Gastroesophageal sphincter (tissue), 4 donors: ENCODE measurements around the gene UGDH. TPM values are rescaled to one million over a fixed set of nuclear protein-coding genes. Genes with fewer than 3 reads are reported as not detected.

Source experiments
- ATAC-seq: fragments of 150-250 bp; one replicate; pipeline ENCODE4 v1.9.1; 2016; ENCODE audit warnings: mild to moderate bottlenecking, moderate library complexity
- H3K27ac ChIP-seq, 4 donors: fragments of 200-600 bp; sonication (generic) in 3 of 4; 1 replicate in 3 of 4; 2 replicates in 1 of 4; pipeline ENCODE4 v1.5.1; 2016 to 2019
- H3K27me3 ChIP-seq: fragments of 200-600 bp; sonication (generic); one replicate; pipeline ENCODE4 v1.5.1; 2019
- H3K36me3 ChIP-seq, 2 donors: fragments of 200-600 bp; sonication (generic); one replicate each; pipeline ENCODE4 v1.5.1; 2019; ENCODE audit warnings: control low read depth in 1 of 2
- H3K4me1 ChIP-seq, 3 donors: fragments of 200-600 bp; sonication (generic); 1 replicate in 2 of 3; 2 replicates in 1 of 3; pipeline ENCODE4 v1.5.1; 2016 to 2019; ENCODE audit warnings: control low read depth in 2 of 3
- H3K4me3 ChIP-seq, 2 donors: fragments of 200-600 bp; sonication (generic); one replicate each; pipeline ENCODE4 v1.5.1; 2019; ENCODE audit warnings: mild to moderate bottlenecking in 1 of 2, moderate library complexity in 1 of 2
- H3K9me3 ChIP-seq, 3 donors: fragments of 200-600 bp; sonication (generic); one replicate each; pipeline ENCODE4 v1.5.1; 2017 to 2019; ENCODE audit warnings: control low read depth in 2 of 3
- EP300 ChIP-seq: sonication (generic); formaldehyde crosslinking; IDR thresholded peaks from one replicate; pipeline ENCODE4 v1.6.1; 2017; ENCODE audit warnings: antibody characterized with exemption, mild to moderate bottlenecking
- POLR2A ChIP-seq, 2 donors: fragments of 450-650 bp; IDR thresholded peaks; one replicate each; pipeline ENCODE4 v1.6.1; 2017; ENCODE audit warnings: antibody characterized with exemption in 2 of 2, mild to moderate bottlenecking in 2 of 2, moderate library complexity in 1 of 2
- POLR2AphosphoS5 ChIP-seq: sonication (generic); formaldehyde crosslinking; IDR thresholded peaks from one replicate; pipeline ENCODE4 v1.6.1; 2017; ENCODE audit warnings: antibody characterized with exemption
- WGBS, 2 donors: methylation state at CpG; one replicate each; pipeline ENCODE4 v1.1.5; 2018; ENCODE audit warnings: low coverage in 1 of 2; 5-methylcytosine and 5-hydroxymethylcytosine counted together
- total RNA-seq, 4 donors: library from RNA; depleted of rRNA; stranded (reverse); fragments of >200 nt; gene quantifications; one replicate each; pipeline ENCODE4 v1.1.0, GENCODE V29; 2016
- TF ChIP-seq, protein P1 (sequence below), 4 experiments: fragments of 200-600 bp in 2 of 4; fragments of 450-650 bp in 2 of 4; sonication (generic) in 1 of 4; IDR thresholded peaks; one replicate each; pipeline ENCODE4 v1.5.1; 2017 to 2019; ENCODE audit warnings: antibody characterized with exemption in 4 of 4, mild to moderate bottlenecking in 2 of 4, moderate library complexity in 2 of 4

The UGDH gene
- total RNA-seq, 4 donors from 2014 or later: 31.1 to 151 (median 90.0) TPM

DNA sequence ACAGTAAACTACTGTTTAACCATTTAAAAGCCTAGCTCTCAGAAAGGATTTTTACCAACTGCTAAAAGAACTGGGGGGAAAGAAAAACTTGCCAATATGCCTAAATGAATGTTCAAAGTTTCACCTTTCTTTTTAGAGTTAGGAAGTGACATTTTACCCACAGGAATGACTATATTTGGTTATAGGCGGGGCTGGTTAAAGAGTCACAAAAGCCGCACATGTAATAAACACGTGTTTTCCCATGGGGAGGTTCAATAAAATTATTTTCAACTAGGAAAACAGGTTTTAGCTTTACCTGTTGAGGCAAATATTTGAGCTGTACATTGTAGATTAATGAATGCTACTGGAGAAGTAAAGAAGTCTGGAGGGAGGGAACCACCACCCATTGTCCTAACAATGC is 41.6 kb upstream of the UGDH start:
- H3K36me3 ChIP-seq: peaks cover 0 to 55% of the 10 kb centered on the region in 2 donors
- H3K27me3 ChIP-seq: no peaks in the 10 kb centered on the region
- H3K9me3 ChIP-seq: no peaks in the 10 kb centered on the region
- peaks cover 0 to 8% (median 0%) of the 10 kb centered on the region in 3 donors for H3K4me1 ChIP-seq
- TF ChIP-seq POLR2A (IDR thresholded peaks at IDR 0.05) (no peak), EP300 (no peak), POLR2AphosphoS5 (no peak)
- TF ChIP-seq, protein P1, sequence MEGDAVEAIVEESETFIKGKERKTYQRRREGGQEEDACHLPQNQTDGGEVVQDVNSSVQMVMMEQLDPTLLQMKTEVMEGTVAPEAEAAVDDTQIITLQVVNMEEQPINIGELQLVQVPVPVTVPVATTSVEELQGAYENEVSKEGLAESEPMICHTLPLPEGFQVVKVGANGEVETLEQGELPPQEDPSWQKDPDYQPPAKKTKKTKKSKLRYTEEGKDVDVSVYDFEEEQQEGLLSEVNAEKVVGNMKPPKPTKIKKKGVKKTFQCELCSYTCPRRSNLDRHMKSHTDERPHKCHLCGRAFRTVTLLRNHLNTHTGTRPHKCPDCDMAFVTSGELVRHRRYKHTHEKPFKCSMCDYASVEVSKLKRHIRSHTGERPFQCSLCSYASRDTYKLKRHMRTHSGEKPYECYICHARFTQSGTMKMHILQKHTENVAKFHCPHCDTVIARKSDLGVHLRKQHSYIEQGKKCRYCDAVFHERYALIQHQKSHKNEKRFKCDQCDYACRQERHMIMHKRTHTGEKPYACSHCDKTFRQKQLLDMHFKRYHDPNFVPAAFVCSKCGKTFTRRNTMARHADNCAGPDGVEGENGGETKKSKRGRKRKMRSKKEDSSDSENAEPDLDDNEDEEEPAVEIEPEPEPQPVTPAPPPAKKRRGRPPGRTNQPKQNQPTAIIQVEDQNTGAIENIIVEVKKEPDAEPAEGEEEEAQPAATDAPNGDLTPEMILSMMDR (IDR thresholded peaks at IDR 0.05): no peak
- no peak overlapping the region for H3K27ac ChIP-seq
- H3K4me3 ChIP-seq: no peak overlapping the region
- 84 to 85% methylated on average over 3 of the region's 3 CpGs for WGBS, 2 donors
- ATAC-seq: no peak

DNA sequence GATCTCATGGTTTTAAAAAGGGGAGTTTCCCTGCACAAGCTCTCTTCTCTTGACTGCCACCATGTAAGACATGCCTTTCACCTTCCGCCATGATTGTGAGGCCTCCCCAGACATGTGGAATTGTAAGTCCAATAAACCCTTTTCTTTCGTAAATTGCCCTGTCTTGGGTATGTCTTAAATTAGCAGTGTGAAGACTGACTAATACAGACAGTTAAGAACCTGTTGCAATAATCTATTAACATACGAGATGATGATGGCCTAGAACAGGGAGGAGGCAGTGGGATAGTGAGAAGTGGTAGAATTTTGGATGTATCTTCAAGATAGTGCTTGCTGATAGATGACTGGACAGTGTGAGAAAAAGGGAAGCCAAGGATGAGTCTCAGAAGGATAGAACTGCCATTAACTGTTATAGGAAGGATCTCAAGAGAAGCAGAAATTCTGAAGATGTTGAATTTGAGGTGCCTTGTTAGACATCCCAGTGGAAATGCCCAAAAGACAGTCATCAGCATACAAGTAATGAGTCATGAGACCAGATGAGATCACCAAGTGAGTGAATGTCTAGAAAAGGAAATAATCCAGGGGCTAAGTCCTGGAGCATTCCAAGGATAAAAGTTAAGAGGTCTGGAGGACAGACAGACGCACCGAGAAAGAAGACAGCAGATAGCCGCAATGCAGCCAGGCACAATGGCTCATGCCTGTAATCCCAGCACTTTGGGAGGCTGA is 38.8 kb upstream of the UGDH start:
- Histone ChIP-seq H3K36me3 (peaks cover 0 to 49% of the 10 kb centered on the region in 2 donors), H3K4me1 (peaks cover 0 to 8% (median 0%) of the 10 kb centered on the region in 3 donors), H3K4me3 (no peak overlapping the region), H3K27me3 (no peaks in the 10 kb centered on the region), H3K9me3 (no peaks in the 10 kb centered on the region), H3K27ac (peak overlapping the region in 1 of 4 donors; percentile 29)
- TF ChIP-seq POLR2A (IDR thresholded peaks at IDR 0.05) (no peak), EP300 (no peak), POLR2AphosphoS5 (no peak)
- TF ChIP-seq, protein P1 (IDR thresholded peaks at IDR 0.05): no peak
- WGBS, 2 donors: 65 to 79% methylated on average over 3 to 6 of the region's 6 CpGs
- no peak for ATAC-seq

DNA sequence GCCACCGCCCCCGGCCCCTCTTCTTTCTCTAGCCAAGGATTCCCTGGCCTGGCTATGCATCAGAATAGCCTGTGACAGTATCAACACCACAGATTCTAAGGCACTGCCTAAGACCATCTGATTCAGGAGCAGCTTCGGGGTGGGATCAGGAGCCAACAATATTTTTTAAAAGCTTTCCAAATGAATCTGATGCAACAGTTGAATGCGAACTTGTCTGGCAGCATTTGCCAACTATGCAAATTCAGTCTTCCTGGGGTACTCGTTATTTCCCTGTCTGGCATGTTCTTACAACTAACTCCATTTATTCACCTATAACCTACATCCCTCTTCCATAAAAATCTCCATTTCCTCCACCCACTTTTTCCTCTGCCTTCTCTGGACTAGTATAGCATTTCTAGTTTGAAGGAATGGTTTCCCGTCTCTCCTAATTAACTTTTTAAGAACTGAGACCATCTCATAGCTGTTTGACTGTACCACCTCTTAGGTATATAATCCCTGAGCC is 36.2 kb upstream of the UGDH start:
- Histone ChIP-seq H3K27me3 (no peaks in the 10 kb centered on the region), H3K27ac (no peak overlapping the region), H3K9me3 (no peaks in the 10 kb centered on the region), H3K36me3 (peaks cover 0 to 44% of the 10 kb centered on the region in 2 donors), H3K4me3 (no peak overlapping the region), H3K4me1 (peaks cover 0 to 16% (median 0%) of the 10 kb centered on the region in 3 donors)
- TF ChIP-seq POLR2AphosphoS5: no peak
- TF ChIP-seq, protein P1 (IDR thresholded peaks at IDR 0.05): no peak
- TF ChIP-seq POLR2A (IDR thresholded peaks at IDR 0.05): no peak
- no peak for TF ChIP-seq EP300
- WGBS, 2 donors: 86 to 92% methylated on average over 4 to 5 of the region's 6 CpGs
- ATAC-seq: no peak

DNA sequence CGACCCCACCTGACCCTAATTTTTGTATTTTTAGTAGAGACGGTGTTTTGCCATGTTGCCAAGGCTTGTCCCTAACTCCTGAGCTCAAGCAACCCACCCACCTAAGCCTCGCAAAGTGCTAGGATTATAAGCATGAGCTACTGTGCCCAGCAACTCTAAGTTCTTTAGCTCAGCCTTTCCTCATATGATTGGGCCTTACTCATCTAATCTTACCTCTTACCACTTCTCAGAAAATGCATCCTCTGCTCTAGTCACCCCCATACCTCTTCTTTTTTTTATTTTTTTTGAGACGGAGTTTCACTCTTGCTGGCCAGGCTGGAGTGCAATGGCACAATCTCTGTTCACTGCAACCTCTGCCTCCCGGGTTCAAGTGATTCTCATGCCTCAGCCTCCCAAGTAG is 35.6 kb upstream of the UGDH start:
- no peak for ATAC-seq
- H3K9me3 ChIP-seq: no peaks in the 10 kb centered on the region
- peaks cover 0 to 17% (median 0%) of the 10 kb centered on the region in 3 donors for H3K4me1 ChIP-seq
- peaks cover 0 to 46% of the 10 kb centered on the region in 2 donors for H3K36me3 ChIP-seq
- TF ChIP-seq POLR2A (IDR thresholded peaks at IDR 0.05) (no peak), EP300 (no peak)
- H3K4me3 ChIP-seq: no peak overlapping the region
- H3K27me3 ChIP-seq: no peaks in the 10 kb centered on the region
- H3K27ac ChIP-seq: no peak overlapping the region
- 83 to 97% methylated on average over 2 to 5 of the region's 5 CpGs for WGBS, 2 donors

DNA sequence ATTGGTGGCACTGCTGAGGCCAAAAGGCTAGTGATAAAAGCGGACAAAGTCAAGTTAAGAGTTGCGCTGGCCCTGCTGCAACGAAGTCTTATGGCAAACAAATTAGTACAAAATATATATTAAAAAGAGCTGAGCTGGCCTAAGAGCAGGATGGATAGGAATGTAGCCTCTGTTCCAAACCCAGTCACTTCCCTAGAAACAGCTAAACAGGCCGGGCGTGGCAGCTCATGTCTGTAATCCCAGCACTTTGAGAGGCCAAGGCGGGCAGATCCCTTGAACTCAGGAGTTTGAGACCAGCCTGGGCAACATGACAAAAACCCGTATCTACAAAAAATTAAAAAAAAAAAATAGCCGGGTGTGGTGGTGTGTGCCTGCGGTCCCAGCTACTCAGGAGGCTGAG is 32.4 kb upstream of the UGDH start:
- H3K9me3 ChIP-seq: no peaks in the 10 kb centered on the region
- peaks cover 0 to 41% of the 10 kb centered on the region in 2 donors for H3K36me3 ChIP-seq
- H3K27me3 ChIP-seq: no peaks in the 10 kb centered on the region
- TF ChIP-seq POLR2A (IDR thresholded peaks at IDR 0.05) (no peak), POLR2AphosphoS5 (no peak), EP300 (no peak)
- TF ChIP-seq, protein P1 (IDR thresholded peaks at IDR 0.05): no peak
- peaks cover 0 to 9% (median 0%) of the 10 kb centered on the region in 3 donors for H3K4me1 ChIP-seq
- 71 to 91% methylated on average over 5 to 7 of the region's 9 CpGs for WGBS, 2 donors
- H3K4me3 ChIP-seq: no peak overlapping the region
- ATAC-seq: no peak
- no peak overlapping the region for H3K27ac ChIP-seq
